Measurements from ENCODE around the gene PPME1. TPM values are rescaled to one million over a fixed set of nuclear protein-coding genes. Genes with fewer than 3 reads are reported as not detected.

PPME1 gene, protein sequence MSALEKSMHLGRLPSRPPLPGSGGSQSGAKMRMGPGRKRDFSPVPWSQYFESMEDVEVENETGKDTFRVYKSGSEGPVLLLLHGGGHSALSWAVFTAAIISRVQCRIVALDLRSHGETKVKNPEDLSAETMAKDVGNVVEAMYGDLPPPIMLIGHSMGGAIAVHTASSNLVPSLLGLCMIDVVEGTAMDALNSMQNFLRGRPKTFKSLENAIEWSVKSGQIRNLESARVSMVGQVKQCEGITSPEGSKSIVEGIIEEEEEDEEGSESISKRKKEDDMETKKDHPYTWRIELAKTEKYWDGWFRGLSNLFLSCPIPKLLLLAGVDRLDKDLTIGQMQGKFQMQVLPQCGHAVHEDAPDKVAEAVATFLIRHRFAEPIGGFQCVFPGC
- 8.9 TPM for total RNA-seq (2013)
- polyA plus RNA-seq: 10 to 100 TPM in 1 of 3 donors, 1 to 10 TPM in 2; 5.2 to 12.2 (median 8.9) TPM
- 7.8 and 8.0 TPM in 2 replicates for polyA minus RNA-seq
- 3.1 to 22.3 (median 7.7) reads per million in 11 experiments for total RNA-seq

GRCh38 chr11:74170694-74171629 is at the start of gene PPME1, which contains the start of gene C2CD3:
Gene PPME1 (plus strand): TSS chr11:74171289. CDS start chr11:74171422, 133 bp downstream.
Gene C2CD3 (minus strand): TSS chr11:74171002. CDS start chr11:74170792, 210 bp downstream.
- peak within 1 kb of the TSS; percentile 99 for H2AFZ ChIP-seq (ENCODE audit: insufficient read depth, low read depth, low read length, poor library complexity, severe bottlenecking)
- under 1% methylated on average over 62 of the region's 68 CpGs for WGBS (ENCODE audit: insufficient coverage)
- H3K4me3 ChIP-seq (replicated peaks in 1 of 3; ENCODE audit: low read depth in 2 of 3, low read length in 3 of 3): peak within 1 kb of the TSS; percentile 75 to 96 (median 81)
- no peaks in the 10 kb centered on the region for H3K9me3 ChIP-seq (replicated peaks in 1 of 2; ENCODE audit: control insufficient read depth in 1 of 2, insufficient read depth in 1 of 2, low read length in 2 of 2)
- TF ChIP-seq CTCF (IDR thresholded peaks at IDR 0.05): peak; percentile 31
- peak within 1 kb of the TSS; percentile 96 for H3K4me2 ChIP-seq (replicated peaks; ENCODE audit: extremely low read depth, low read length, poor library complexity, severe bottlenecking)
- peak within 1 kb of the TSS; percentile 73 to 90 for H3K27ac ChIP-seq (ENCODE audit: low read depth in 1 of 2, low read length in 2 of 2)
- Mint-ChIP-seq H3K4me1 (peaks cover 5% of the 10 kb centered on the region), H3K4me3 (no peak within 1 kb of the TSS), H3K36me3 (peaks cover 19 to 24% of the 10 kb centered on the region in 2 donors), H3K27me3 (ENCODE audit: low read depth in 3 of 3) (no peaks in the 10 kb centered on the region), H3K27ac (no peak within 1 kb of the TSS), H3K9me3 (no peaks in the 10 kb centered on the region)
- peaks cover 20 to 24% of the 10 kb centered on the region in 2 donors for H3K4me1 ChIP-seq (ENCODE audit: control insufficient read depth in 1 of 2, insufficient read depth in 2 of 2, low read length in 2 of 2)
- peaks cover 29% of the 10 kb centered on the region for H3K79me2 ChIP-seq (ENCODE audit: insufficient read depth, low read length)
- H3K36me3 ChIP-seq (replicated peaks in 1 of 2; ENCODE audit: control insufficient read depth in 1 of 2, insufficient read depth in 2 of 2, low read length in 2 of 2): peaks cover 18 to 26% of the 10 kb centered on the region in 2 donors
- no peaks in the 10 kb centered on the region for H4K20me1 ChIP-seq (ENCODE audit: insufficient read depth, low read length)
- no peaks in the 10 kb centered on the region for H3K27me3 ChIP-seq (ENCODE audit: control insufficient read depth in 2 of 2, insufficient read depth in 2 of 2, low read length in 2 of 2)
- peak; percentile 99 for DNase-seq
- H3K9ac ChIP-seq (ENCODE audit: insufficient read depth, low read length, poor library complexity, severe bottlenecking): peak within 1 kb of the TSS; percentile 68
- intact Hi-C loops (cut with micrococcal nuclease): loop anchor here (5.0 to 10.0 kb wide), 2 partner anchors 189 to 206 kb away; partner anchors contain the start of gene UCP2 (in 1 of the 2)

GRCh38 chr11:74121804-74122203 is 49.3 kb upstream of the PPME1 start:
- no peak for DNase-seq
- no peak overlapping the region for H3K4me2 ChIP-seq (replicated peaks; ENCODE audit: extremely low read depth, low read length, poor library complexity, severe bottlenecking)
- 100% methylated on average over 5 of the region's 5 CpGs for WGBS (ENCODE audit: insufficient coverage)
- no peak for TF ChIP-seq CTCF (IDR thresholded peaks at IDR 0.05)
- intact Hi-C loops (cut with micrococcal nuclease): no loop called here
- no peaks in the 10 kb centered on the region for H3K79me2 ChIP-seq (ENCODE audit: insufficient read depth, low read length)
- no peak overlapping the region for H3K9ac ChIP-seq (ENCODE audit: insufficient read depth, low read length, poor library complexity, severe bottlenecking)
- H3K4me1 ChIP-seq (ENCODE audit: control insufficient read depth in 1 of 2, insufficient read depth in 2 of 2, low read length in 2 of 2): no peaks in the 10 kb centered on the region
- no peak overlapping the region for H2AFZ ChIP-seq (ENCODE audit: insufficient read depth, low read depth, low read length, poor library complexity, severe bottlenecking)
- H3K4me3 Mint-ChIP-seq: no peak overlapping the region
- peak overlapping the region in 1 of 7 donors; percentile 61 for H3K27ac Mint-ChIP-seq
- no peak overlapping the region for H3K27ac ChIP-seq (ENCODE audit: low read depth in 1 of 2, low read length in 2 of 2)
- no peaks in the 10 kb centered on the region for H4K20me1 ChIP-seq (ENCODE audit: insufficient read depth, low read length)
- peaks cover 0 to 5% (median 0%) of the 10 kb centered on the region in 7 donors for H3K9me3 Mint-ChIP-seq
- no peaks in the 10 kb centered on the region for H3K4me1 Mint-ChIP-seq
- peaks cover 0 to 4% (median 0%) of the 10 kb centered on the region in 3 donors for H3K27me3 Mint-ChIP-seq (ENCODE audit: low read depth in 3 of 3)
- H3K27me3 ChIP-seq (ENCODE audit: control insufficient read depth in 2 of 2, insufficient read depth in 2 of 2, low read length in 2 of 2): no peaks in the 10 kb centered on the region
- H3K36me3 ChIP-seq (replicated peaks in 1 of 2; ENCODE audit: control insufficient read depth in 1 of 2, insufficient read depth in 2 of 2, low read length in 2 of 2): peaks cover 3 to 24% of the 10 kb centered on the region in 2 donors
- no peaks in the 10 kb centered on the region for H3K9me3 ChIP-seq (replicated peaks in 1 of 2; ENCODE audit: control insufficient read depth in 1 of 2, insufficient read depth in 1 of 2, low read length in 2 of 2)
- H3K36me3 Mint-ChIP-seq: peaks cover 20 to 36% of the 10 kb centered on the region in 2 donors
- H3K4me3 ChIP-seq (replicated peaks in 1 of 3; ENCODE audit: low read depth in 2 of 3, low read length in 3 of 3): no peak overlapping the region

Data from CD14-positive monocyte (primary cell).